Skin epidermis (tissue), 12 donors: ENCODE results near the gene NFAM1.

Experiments used
- H3K27ac ChIP-seq, 21 experiments: fragments of 200-600 bp; sonication (generic) in 11 of 21; one replicate each; pipeline ENCODE4 v1.5.0; 2020; ENCODE audit warnings: mild to moderate bottlenecking in 3 of 21, inconsistent platforms in 2 of 21, moderate library complexity in 2 of 21
- H3K4me3 ChIP-seq, 7 experiments: fragments of 200-600 bp; sonication (generic) in 2 of 7; one replicate each; pipeline ENCODE4 v1.5.0; 2020; ENCODE audit warnings: inconsistent platforms in 2 of 7, mild to moderate bottlenecking in 2 of 7, moderate library complexity in 1 of 7

NFAM1 gene

GRCh38 chr22:42440728-42441127, 8.5 kb upstream of the NFAM1 start:
- Histone ChIP-seq H3K27ac (peak overlapping the region in 5 of 21 experiments; percentile 1 to 70 (median 37)), H3K4me3 (no peak overlapping the region)

GRCh38 chr22:42439821-42440674, 7.8 kb upstream of the NFAM1 start:
- Histone ChIP-seq H3K27ac (peak overlapping the region in 20 of 21 experiments; percentile 9 to 80 (median 52)), H3K4me3 (peak overlapping the region in 2 of 7 experiments; percentile 4 to 5)

- H3K4me3 ChIP-seq: no peak overlapping the region
- H3K27ac ChIP-seq: peak overlapping the region in 13 of 21 experiments; percentile 9 to 80 (median 52)
Observed at GRCh38 chr22:42439021-42439567, 6.9 kb upstream of the NFAM1 start.

- Histone ChIP-seq H3K4me3 (no peak overlapping the region), H3K27ac (peak overlapping the region in 9 of 21 experiments; percentile 32 to 83 (median 62))
Observed at GRCh38 chr22:42438293-42438650, 6.1 kb upstream of the NFAM1 start.

- Histone ChIP-seq H3K4me3 (peak overlapping the region; percentile 23 to 47 (median 37)), H3K27ac (peak overlapping the region in 20 of 21 experiments; percentile 1 to 83 (median 59))
Observed at GRCh38 chr22:42437488-42438292, 5.5 kb upstream of the NFAM1 start.

- no peak overlapping the region for H3K4me3 ChIP-seq
- peak overlapping the region in 12 of 21 experiments; percentile 6 to 82 (median 51) for H3K27ac ChIP-seq
Observed at GRCh38 chr22:42436404-42436803, 4.2 kb upstream of the NFAM1 start.

GRCh38 chr22:42434748-42435425, 2.7 kb upstream of the NFAM1 start:
- peak overlapping the region in 14 of 21 experiments; percentile 17 to 80 (median 50) for H3K27ac ChIP-seq
- no peak overlapping the region for H3K4me3 ChIP-seq

- H3K4me3 ChIP-seq: no peak overlapping the region
Observed at GRCh38 chr22:42433754-42434682, 1.8 kb upstream of the NFAM1 start.

GRCh38 chr22:42432818-42433217, 615 bp upstream of the NFAM1 start:
- no peak overlapping the region for H3K4me3 ChIP-seq
- peak overlapping the region in 14 of 21 experiments; percentile 12 to 88 (median 60) for H3K27ac ChIP-seq

More at GRCh38 chr22:42433754-42434682, 1.8 kb upstream of the NFAM1 start:
- H3K27ac ChIP-seq: peak overlapping the region in 16 of 21 experiments; percentile 13 to 88 (median 45)

GRCh38 chr22:42431401-42432019, 693 bp downstream of the NFAM1 start:
- peak overlapping the region in 6 of 7 experiments; percentile 6 to 35 (median 18) for H3K4me3 ChIP-seq
- H3K27ac ChIP-seq: peak overlapping the region in 20 of 21 experiments; percentile 16 to 88 (median 58)

- peak overlapping the region in 15 of 21 experiments; percentile 5 to 88 (median 58) for H3K27ac ChIP-seq
- peak overlapping the region in 2 of 7 experiments; percentile 10 to 35 for H3K4me3 ChIP-seq
Observed at GRCh38 chr22:42430528-42431125, 1.6 kb downstream of the NFAM1 start.

GRCh38 chr22:42428760-42429159, 3.4 kb downstream of the NFAM1 start:
- H3K27ac ChIP-seq: no peak overlapping the region
- no peak overlapping the region for H3K4me3 ChIP-seq

- Histone ChIP-seq H3K4me3 (no peak overlapping the region), H3K27ac (no peak overlapping the region)
Observed at GRCh38 chr22:42428025-42428424, 4.2 kb downstream of the NFAM1 start.

GRCh38 chr22:42427167-42427566, 5.0 kb downstream of the NFAM1 start:
- H3K4me3 ChIP-seq: no peak overlapping the region
- no peak overlapping the region for H3K27ac ChIP-seq

GRCh38 chr22:42425989-42426355, 6.2 kb downstream of the NFAM1 start:
- Histone ChIP-seq H3K27ac (peak overlapping the region in 3 of 21 experiments; percentile 21 to 53 (median 45)), H3K4me3 (no peak overlapping the region)

- no peak overlapping the region for H3K4me3 ChIP-seq
- H3K27ac ChIP-seq: peak overlapping the region in 3 of 21 experiments; percentile 21 to 53 (median 45)
Observed at GRCh38 chr22:42425337-42425988, 6.7 kb downstream of the NFAM1 start.
